GM12878 (cell line): ENCODE results near the gene ADCY6. TPM values are rescaled to one million over a fixed set of nuclear protein-coding genes. Genes with fewer than 3 reads are reported as not detected.

Experiments used
- BACH1 ChIP-seq: fragments of 450-650 bp; IDR thresholded peaks from 2 replicates; pipeline ENCODE4 v1.6.1; 2017; ENCODE audit warnings: mild to moderate bottlenecking, borderline replicate concordance
- BRCA1 ChIP-seq: IDR thresholded peaks from 2 replicates; pipeline ENCODE4 v1.6.1; 2011; ENCODE audit warnings: low read depth, low read length, improper control_type of control experiment
- CBFB ChIP-seq: IDR thresholded peaks from 2 replicates; pipeline ENCODE4 v1.6.1; 2016; ENCODE audit warnings: antibody characterized with exemption, low read depth
- CBX5 ChIP-seq: sonication (generic); IDR thresholded peaks from 2 replicates; pipeline ENCODE4 v1.6.1; 2016; ENCODE audit warnings: low read depth, moderate library complexity, mild to moderate bottlenecking, inconsistent platforms
- CHD4 ChIP-seq: fragments of 200-600 bp; sonication (generic); IDR thresholded peaks from 2 replicates; pipeline ENCODE4 v1.6.1; 2016; ENCODE audit warnings: mild to moderate bottlenecking
- FOS ChIP-seq: IDR thresholded peaks from 3 replicates; pipeline ENCODE4 v1.6.1; 2011; ENCODE audit warnings: borderline replicate concordance; ENCODE audit not compliant: insufficient read length; ENCODE audit errors: extremely low read depth
- HSF1 ChIP-seq: fragments of 150-350 bp; IDR thresholded peaks from 2 replicates; pipeline ENCODE4 v1.6.1; 2014; ENCODE audit warnings: mild to moderate bottlenecking, low read depth, low read length
- IKZF2 ChIP-seq, 2 experiments: fragments of 450-650 bp; IDR thresholded peaks; 2 replicates each; pipeline ENCODE4 v1.6.1; 2017; ENCODE audit warnings: mild to moderate bottlenecking in 2 of 2, moderate library complexity in 2 of 2
- KDM1A ChIP-seq: fragments of 200-600 bp; sonication (generic); IDR thresholded peaks from 2 replicates; pipeline ENCODE4 v1.6.1; 2016; ENCODE audit warnings: borderline replicate concordance
- KLF5 ChIP-seq: fragments of 450-650 bp; IDR thresholded peaks from 2 replicates; pipeline ENCODE4 v1.6.1; 2014; ENCODE audit warnings: mild to moderate bottlenecking; ENCODE audit not compliant: partially characterized antibody
- MTA2 ChIP-seq: fragments of 450-650 bp; IDR thresholded peaks from 2 replicates; pipeline ENCODE4 v1.6.1; 2016; ENCODE audit warnings: low read depth, mild to moderate bottlenecking, moderate library complexity
- MTA3 ChIP-seq: IDR thresholded peaks from 2 replicates; pipeline ENCODE4 v1.6.1; 2012; ENCODE audit warnings: low read length, inconsistent platforms, borderline replicate concordance
- POLR2AphosphoS2 ChIP-seq: IDR thresholded peaks from 2 replicates; pipeline ENCODE4 v1.6.1; 2011; ENCODE audit warnings: low read depth, mild to moderate bottlenecking, low read length, improper control_type of control experiment, moderate library complexity
- POLR2AphosphoS5 ChIP-seq: IDR thresholded peaks from 2 replicates; pipeline ENCODE4 v1.6.1; 2011; ENCODE audit warnings: mild to moderate bottlenecking, low read length, inconsistent platforms
- POU2F2 ChIP-seq: IDR thresholded peaks from 3 replicates; pipeline ENCODE4 v1.6.1; 2011; ENCODE audit warnings: low read depth, mild to moderate bottlenecking, low read length, borderline replicate concordance
- RAD51 ChIP-seq: fragments of 450-650 bp; IDR thresholded peaks from 2 replicates; pipeline ENCODE4 v1.6.1; 2016; ENCODE audit warnings: moderate library complexity, mild to moderate bottlenecking, inconsistent platforms
- RBBP5 ChIP-seq: fragments of 200-600 bp; sonication (generic); conservative IDR thresholded peaks from 2 replicates; pipeline ENCODE4 v1.6.1; 2016
- SMAD1 ChIP-seq: fragments of 450-650 bp; IDR thresholded peaks from 2 replicates; pipeline ENCODE4 v1.6.1; 2018; ENCODE audit warnings: mild to moderate bottlenecking, low read depth; ENCODE audit not compliant: partially characterized antibody
- SMAD5 ChIP-seq: IDR thresholded peaks from 2 replicates; pipeline ENCODE4 v1.6.1; 2016; ENCODE audit warnings: antibody characterized with exemption, low read depth
- SREBF1 ChIP-seq: IDR thresholded peaks from 2 replicates; pipeline ENCODE4 v1.6.1; 2012; ENCODE audit warnings: mild to moderate bottlenecking, low read length
- TBL1XR1 ChIP-seq: IDR thresholded peaks from 2 replicates; pipeline ENCODE4 v1.6.1; 2012; ENCODE audit warnings: low read depth, low read length, improper control_type of control experiment
- TCF7 ChIP-seq: IDR thresholded peaks from 2 replicates; pipeline ENCODE4 v1.6.1; 2014; ENCODE audit warnings: antibody characterized with exemption, borderline replicate concordance
- polyA plus RNA-seq, 11 experiments: library from polyadenylated mRNA; depleted of rRNA in 4 of 11; unstranded in 6 of 11; stranded (reverse) in 5 of 11; fragments of >200 nt; fragmentation: Nextera tagmentation in 4 of 11; fragmentation: Illumina TruSeq in 1 of 11; extraction: Ambion mirVana in 4 of 11; extraction: Trizol in 1 of 11; gene quantifications; 1 replicate in 1 of 11; 2 replicates in 10 of 11; pipeline versions ENCODE4 v1.2.1 to v1.2.3, GENCODE V29; 2011 to 2016; ENCODE audit warnings: inconsistent platforms in 2 of 11, missing spikeins in 2 of 11, low read depth in 1 of 11
- total RNA-seq, 4 experiments: library from RNA; depleted of rRNA in 3 of 4; stranded (reverse); fragments of >200 nt in 3 of 4; fragmentation: Illumina TruSeq in 1 of 4; extraction: Trizol in 1 of 4; gene quantifications; 2 replicates each; pipeline versions ENCODE4 v1.2.1 to v1.2.3, GENCODE V29; 2013 to 2021
- TF ChIP-seq, protein P1 (sequence below): IDR thresholded peaks from 2 replicates; pipeline ENCODE4 v1.6.1; 2012; ENCODE audit warnings: low read length, inconsistent platforms
- TF ChIP-seq, protein P2 (sequence below): fragments of 150-350 bp; IDR thresholded peaks from 2 replicates; pipeline ENCODE4 v1.6.1; 2016; ENCODE audit warnings: low read depth, low read length
- TF ChIP-seq, protein P3 (sequence below): IDR thresholded peaks from 2 replicates; pipeline ENCODE4 v1.6.1; 2012; ENCODE audit warnings: low read depth, low read length, improper control_type of control experiment

ADCY6 gene
- total and polyA plus RNA-seq, 10 of the 15 experiments (the other 5 are each of a cell fraction or from before 2014, with no cell fraction given) = 0.03 to 2.0 (median 0.14) TPM; not detected in 1

DNA sequence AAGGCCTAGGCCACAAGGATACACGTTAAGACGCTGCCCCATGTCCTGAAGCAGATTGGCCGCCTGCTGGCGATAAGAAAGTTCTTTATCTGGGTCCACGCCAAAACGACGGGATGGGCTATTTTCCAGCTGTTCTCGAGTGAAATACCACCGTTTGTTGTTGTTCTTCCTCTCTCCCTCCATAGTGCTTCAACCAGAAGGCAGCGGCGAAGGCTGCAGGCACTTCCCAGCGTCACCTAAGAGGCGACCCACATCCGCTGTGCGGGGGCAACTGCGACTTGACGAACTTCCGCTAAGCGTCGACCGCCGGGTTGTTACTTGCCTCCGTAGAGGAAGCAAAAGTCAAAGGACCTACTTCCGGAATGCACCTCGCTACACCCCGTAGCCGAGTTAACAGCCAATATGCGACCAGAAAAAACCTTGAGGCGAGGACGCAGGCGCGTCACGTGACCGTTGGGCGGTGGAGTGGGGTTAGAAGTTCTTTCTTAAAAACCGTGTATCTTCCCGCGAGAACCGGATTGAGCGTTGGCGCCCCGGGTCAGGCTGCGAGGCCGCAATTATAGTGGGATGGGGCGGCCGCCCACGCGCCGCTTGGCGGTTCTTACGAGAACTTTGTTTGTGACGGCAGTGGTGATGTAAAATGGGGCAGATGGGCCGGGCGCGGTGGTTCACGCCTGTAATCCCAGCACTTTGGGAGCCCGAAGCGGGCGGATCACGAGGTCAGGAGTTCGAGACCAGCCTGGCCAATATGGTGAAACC lies 72.2 kb downstream of the ADCY6 start, which contains the start of gene CCNT1 (continued):
- TF ChIP-seq CBX5 (no peak; the same call in 1 of the 2 replicates), MTA2 (peak; percentile 57; the same call in 1 of the 2 replicates), TBL1XR1 (peak; percentile 61; the same call in 1 of the 2 replicates), SREBF1 (no peak; the same call in 1 of the 2 replicates), SMAD1 (peak; percentile 77), KLF5 (peak; percentile 11), KDM1A (no peak), POLR2AphosphoS5 (peak; percentile 92), HSF1 (peak; percentile 80; the same call in 1 of the 2 replicates), RAD51 (peak; percentile 100), BACH1 (peak; percentile 35; the same call in 1 of the 2 replicates), CHD4 (no peak), TCF7 (peak; percentile 34; the same call in 1 of the 2 replicates), MTA3 (peak; percentile 1; the same call in 1 of the 2 replicates), BRCA1 (peak; percentile 81), POLR2AphosphoS2 (peak; percentile 44; the same call in 1 of the 2 replicates), RBBP5 (no peak), POU2F2 (peak; percentile 50), IKZF2 (IDR thresholded peaks at IDR 0.05) (peak; percentile 27 to 47; a peak in 2 of 4 replicates), CBFB (peak; percentile 88; the same call in 1 of the 2 replicates), FOS (no peak), SMAD5 (0 out of 2 replicates have a peak, but pooled peaks have one; percentile 47)
- TF ChIP-seq, protein P1, sequence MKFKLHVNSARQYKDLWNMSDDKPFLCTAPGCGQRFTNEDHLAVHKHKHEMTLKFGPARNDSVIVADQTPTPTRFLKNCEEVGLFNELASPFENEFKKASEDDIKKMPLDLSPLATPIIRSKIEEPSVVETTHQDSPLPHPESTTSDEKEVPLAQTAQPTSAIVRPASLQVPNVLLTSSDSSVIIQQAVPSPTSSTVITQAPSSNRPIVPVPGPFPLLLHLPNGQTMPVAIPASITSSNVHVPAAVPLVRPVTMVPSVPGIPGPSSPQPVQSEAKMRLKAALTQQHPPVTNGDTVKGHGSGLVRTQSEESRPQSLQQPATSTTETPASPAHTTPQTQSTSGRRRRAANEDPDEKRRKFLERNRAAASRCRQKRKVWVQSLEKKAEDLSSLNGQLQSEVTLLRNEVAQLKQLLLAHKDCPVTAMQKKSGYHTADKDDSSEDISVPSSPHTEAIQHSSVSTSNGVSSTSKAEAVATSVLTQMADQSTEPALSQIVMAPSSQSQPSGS = peak; percentile 67
- TF ChIP-seq, protein P2, sequence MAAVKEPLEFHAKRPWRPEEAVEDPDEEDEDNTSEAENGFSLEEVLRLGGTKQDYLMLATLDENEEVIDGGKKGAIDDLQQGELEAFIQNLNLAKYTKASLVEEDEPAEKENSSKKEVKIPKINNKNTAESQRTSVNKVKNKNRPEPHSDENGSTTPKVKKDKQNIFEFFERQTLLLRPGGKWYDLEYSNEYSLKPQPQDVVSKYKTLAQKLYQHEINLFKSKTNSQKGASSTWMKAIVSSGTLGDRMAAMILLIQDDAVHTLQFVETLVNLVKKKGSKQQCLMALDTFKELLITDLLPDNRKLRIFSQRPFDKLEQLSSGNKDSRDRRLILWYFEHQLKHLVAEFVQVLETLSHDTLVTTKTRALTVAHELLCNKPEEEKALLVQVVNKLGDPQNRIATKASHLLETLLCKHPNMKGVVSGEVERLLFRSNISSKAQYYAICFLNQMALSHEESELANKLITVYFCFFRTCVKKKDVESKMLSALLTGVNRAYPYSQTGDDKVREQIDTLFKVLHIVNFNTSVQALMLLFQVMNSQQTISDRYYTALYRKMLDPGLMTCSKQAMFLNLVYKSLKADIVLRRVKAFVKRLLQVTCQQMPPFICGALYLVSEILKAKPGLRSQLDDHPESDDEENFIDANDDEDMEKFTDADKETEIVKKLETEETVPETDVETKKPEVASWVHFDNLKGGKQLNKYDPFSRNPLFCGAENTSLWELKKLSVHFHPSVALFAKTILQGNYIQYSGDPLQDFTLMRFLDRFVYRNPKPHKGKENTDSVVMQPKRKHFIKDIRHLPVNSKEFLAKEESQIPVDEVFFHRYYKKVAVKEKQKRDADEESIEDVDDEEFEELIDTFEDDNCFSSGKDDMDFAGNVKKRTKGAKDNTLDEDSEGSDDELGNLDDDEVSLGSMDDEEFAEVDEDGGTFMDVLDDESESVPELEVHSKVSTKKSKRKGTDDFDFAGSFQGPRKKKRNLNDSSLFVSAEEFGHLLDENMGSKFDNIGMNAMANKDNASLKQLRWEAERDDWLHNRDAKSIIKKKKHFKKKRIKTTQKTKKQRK = no peak
- TF ChIP-seq, protein P3, sequence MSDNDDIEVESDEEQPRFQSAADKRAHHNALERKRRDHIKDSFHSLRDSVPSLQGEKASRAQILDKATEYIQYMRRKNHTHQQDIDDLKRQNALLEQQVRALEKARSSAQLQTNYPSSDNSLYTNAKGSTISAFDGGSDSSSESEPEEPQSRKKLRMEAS = peak; percentile 95
